Measurements from ENCODE around the gene MED13L.

DNA sequence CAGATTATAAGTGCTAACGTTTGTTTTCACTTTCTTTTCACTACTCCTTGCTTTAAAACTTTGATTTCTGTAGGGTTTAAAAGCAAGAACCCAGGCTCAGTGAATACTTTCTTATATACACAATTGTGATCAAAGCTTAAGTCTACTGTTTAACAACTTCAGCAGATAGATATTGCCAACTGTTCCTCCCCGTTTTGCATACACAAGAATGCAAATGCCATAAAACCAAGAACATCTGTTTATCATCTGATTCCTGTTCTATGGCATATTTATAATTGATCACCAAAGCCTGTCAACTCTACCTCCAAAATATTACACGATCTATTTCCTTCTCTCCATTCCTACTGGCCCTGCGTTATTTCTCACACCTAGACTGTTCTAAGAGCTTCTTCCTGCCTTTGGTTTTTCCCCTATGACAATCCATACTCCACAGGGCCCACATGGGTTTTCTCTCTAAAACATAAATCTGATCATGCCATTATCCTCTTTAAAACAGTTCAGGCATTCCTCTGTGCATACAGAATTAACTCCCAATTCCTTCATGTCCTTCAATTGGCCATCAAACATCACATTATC is 15.9 kb downstream of the MED13L start:
- TF ChIP-seq ZNF274 (IDR thresholded peaks at IDR 0.05; ENCODE audit: low read depth, low read length) (no peak), SUZ12 (IDR thresholded peaks at IDR 0.05; ENCODE audit: extremely low read depth, insufficient read depth, insufficient read length) (no peak), YY1 (IDR thresholded peaks at IDR 0.05; ENCODE audit: insufficient read depth, insufficient read length) (no peak)

Measured in NT2/D1 (cell line).